Caco-2 (cell line): Measurements from ENCODE around the gene FGF5. TPM values are rescaled to one million over a fixed set of nuclear protein-coding genes. Genes with fewer than 3 reads are reported as not detected.

Experiments used
- BruUV-seq: library from RNA; stranded (reverse); fragments of 400-500 nt; replicated peaks from 2 replicates; lab custom pipeline; 2021; lab: Mats Ljungman, UMichigan
- CTCF ChIA-PET: fragments of 300-600 bp; sonication (Branson Sonifier 250); formaldehyde crosslinking; loops from one replicate; lab custom pipeline; 2022; ENCODE audit warnings: antibody characterized with exemption; lab: Charles Lee
- POLR2A ChIA-PET: fragments of 300-600 bp; sonication (Branson Sonifier 250); formaldehyde crosslinking; loops from one replicate; lab custom pipeline; 2022; ENCODE audit warnings: antibody characterized with exemption; lab: Charles Lee
- DNase-seq, 2 experiments: peaks; one replicate each; pipeline versions ENCODE4 v3.0.0 to v3.0.0-alpha.2; 2020 to 2022
- H3K27me3 ChIP-seq: replicated peaks from 2 replicates; pipeline ENCODE4 v1.6.0; 2011; ENCODE audit warnings: low read length; ENCODE audit not compliant: control insufficient read depth, insufficient read depth
- H3K36me3 ChIP-seq: 2 replicates; pipeline ENCODE4 v1.5.1; 2011; ENCODE audit warnings: low read length; ENCODE audit not compliant: control insufficient read depth, insufficient read depth
- H3K4me1 ChIP-seq: fragments of 250-450 bp; sonication (Bioruptor Pico); 2 replicates; pipeline ENCODE4 v1.5.1; 2020; ENCODE audit warnings: mild to moderate bottlenecking
- H3K4me3 ChIP-seq: 2 replicates; pipeline ENCODE4 v1.5.1; 2011; ENCODE audit warnings: low read depth, mild to moderate bottlenecking, control low read depth, low read length
- H3K9me3 ChIP-seq: fragments of 250-450 bp; sonication (Bioruptor Pico); 2 replicates; pipeline ENCODE4 v1.5.1; 2020; ENCODE audit warnings: mild to moderate bottlenecking, moderate library complexity
- H3K27ac Mint-ChIP-seq: one replicate; pipeline ENCODE4 v1.8.0; 2022; ENCODE audit warnings: mixed read lengths; ENCODE audit not compliant: unreplicated experiment
- H3K27me3 Mint-ChIP-seq: one replicate; pipeline ENCODE4 v1.8.0; 2022; ENCODE audit warnings: mixed read lengths; ENCODE audit not compliant: insufficient read depth, unreplicated experiment
- H3K36me3 Mint-ChIP-seq: one replicate; pipeline ENCODE4 v1.8.0; 2022; ENCODE audit warnings: mild to moderate bottlenecking, mixed read lengths; ENCODE audit not compliant: insufficient read depth, unreplicated experiment
- H3K4me1 Mint-ChIP-seq: one replicate; pipeline ENCODE4 v1.8.0; 2022; ENCODE audit warnings: low read depth, mixed read lengths; ENCODE audit not compliant: unreplicated experiment
- H3K4me3 Mint-ChIP-seq: one replicate; pipeline ENCODE4 v1.8.0; 2022; ENCODE audit warnings: mild to moderate bottlenecking, moderate library complexity, mixed read lengths; ENCODE audit not compliant: unreplicated experiment
- H3K9me3 Mint-ChIP-seq: one replicate; pipeline ENCODE4 v1.8.0; 2022; ENCODE audit warnings: mixed read lengths; ENCODE audit not compliant: unreplicated experiment
- CTCF ChIP-seq, 2 experiments: fragments of 200-600 bp in 1 of 2; IDR thresholded peaks; 1 replicate in 1 of 2; 2 replicates in 1 of 2; pipeline versions ENCODE4 v1.5.1 to v1.8.0; 2011 to 2022; ENCODE audit warnings: antibody characterized with exemption in 1 of 2, control low read depth in 1 of 2, inconsistent platforms in 1 of 2, low read depth in 1 of 2, low read length in 1 of 2, mild to moderate bottlenecking in 1 of 2, moderate library complexity in 1 of 2; ENCODE audit not compliant: insufficient read depth in 1 of 2, severe bottlenecking in 1 of 2, unreplicated experiment in 1 of 2
- intact Hi-C: fragments of 100-400 bp; cut with micrococcal nuclease; formaldehyde crosslinking; loops from one replicate; pipeline ENCODE4 v1.10.0; 2022; ENCODE audit not compliant: unreplicated experiment
- total RNA-seq: library from RNA; stranded (reverse); gene quantifications from 2 replicates; pipeline ENCODE4 v1.2.3, GENCODE V29; 2022

The FGF5 gene
- total RNA-seq, 1 experiment from 2014 or later, result not detected

- Mint-ChIP-seq H3K27ac (no peak overlapping the region), H3K27me3 (peaks cover 6% of the 10 kb centered on the region), H3K4me1 (no peaks in the 10 kb centered on the region), H3K9me3 (no peaks in the 10 kb centered on the region), H3K36me3 (no peaks in the 10 kb centered on the region), H3K4me3 (no peak overlapping the region)
- BruUV-seq, result no TSS peak
- Histone ChIP-seq H3K4me3 (no peak overlapping the region), H3K4me1 (no peaks in the 10 kb centered on the region), H3K9me3 (no peaks in the 10 kb centered on the region), H3K27me3 (no peaks in the 10 kb centered on the region), H3K36me3 (no peaks in the 10 kb centered on the region)
- no peak for DNase-seq
- ChIA-PET POLR2A (no interaction called here), CTCF (no interaction called here)
- no peak for TF ChIP-seq CTCF (IDR thresholded peaks at IDR 0.05; ENCODE audit: insufficient read depth in 1 of 2, low read depth in 1 of 2, low read length in 1 of 2, severe bottlenecking in 1 of 2, unreplicated experiment in 1 of 2)
- intact Hi-C loops, result no loop called here
These were observed 28.9 kb downstream of the FGF5 start for GRCh38 chr4:80295336-80295735.

GRCh38 chr4:80295826-80296225 lies 29.4 kb downstream of the FGF5 start:
- H3K27me3 ChIP-seq, result no peaks in the 10 kb centered on the region
- intact Hi-C loops, result no loop called here
- H3K4me3 ChIP-seq, result no peak overlapping the region
- H3K36me3 ChIP-seq, result no peaks in the 10 kb centered on the region
- ChIA-PET CTCF (interaction anchor here (0.6 kb wide), 1 partner anchor 32 kb away, joined by 3 read pairs; no protein-coding TSS in a partner anchor), POLR2A (no interaction called here)
- BruUV-seq, result no TSS peak
- no peak for DNase-seq
- H3K9me3 ChIP-seq, result no peaks in the 10 kb centered on the region
- no peak overlapping the region for H3K27ac Mint-ChIP-seq
- H3K4me3 Mint-ChIP-seq, result no peak overlapping the region
- H3K4me1 Mint-ChIP-seq, result no peaks in the 10 kb centered on the region
- no peaks in the 10 kb centered on the region for H3K4me1 ChIP-seq
- no peaks in the 10 kb centered on the region for H3K9me3 Mint-ChIP-seq
- H3K36me3 Mint-ChIP-seq, result no peaks in the 10 kb centered on the region
- TF ChIP-seq CTCF (IDR thresholded peaks at IDR 0.05; ENCODE audit: insufficient read depth in 1 of 2, low read depth in 1 of 2, low read length in 1 of 2, severe bottlenecking in 1 of 2, unreplicated experiment in 1 of 2), result no peak
- peaks cover 6% of the 10 kb centered on the region for H3K27me3 Mint-ChIP-seq

GRCh38 chr4:80301884-80302283 lies 35.4 kb downstream of the FGF5 start:
- H3K36me3 ChIP-seq, result no peaks in the 10 kb centered on the region
- H3K9me3 Mint-ChIP-seq, result no peaks in the 10 kb centered on the region
- no peaks in the 10 kb centered on the region for H3K36me3 Mint-ChIP-seq
- no peaks in the 10 kb centered on the region for H3K9me3 ChIP-seq
- H3K4me1 ChIP-seq, result no peaks in the 10 kb centered on the region
- no peak for TF ChIP-seq CTCF (IDR thresholded peaks at IDR 0.05; ENCODE audit: insufficient read depth in 1 of 2, low read depth in 1 of 2, low read length in 1 of 2, severe bottlenecking in 1 of 2, unreplicated experiment in 1 of 2)
- no TSS peak for BruUV-seq
- no peak overlapping the region for H3K27ac Mint-ChIP-seq
- H3K27me3 ChIP-seq, result no peaks in the 10 kb centered on the region
- H3K4me1 Mint-ChIP-seq, result no peaks in the 10 kb centered on the region
- no peak overlapping the region for H3K4me3 ChIP-seq
- peaks cover 6% of the 10 kb centered on the region for H3K27me3 Mint-ChIP-seq
- CTCF ChIA-PET, result no interaction called here
- POLR2A ChIA-PET, result no interaction called here
- no peak for DNase-seq
- H3K4me3 Mint-ChIP-seq, result no peak overlapping the region
- intact Hi-C loops, result no loop called here
